Measurements from ENCODE around the gene ETV1.

The ETV1 gene

GRCh38 chr7:13894377-13894776 is 95.1 kb downstream of the ETV1 start:
- H3K36me3 ChIP-seq (ENCODE audit: insufficient read depth, low read length), result no peaks in the 10 kb centered on the region
- H4K20me1 ChIP-seq (ENCODE audit: insufficient read depth, low read length, poor library complexity, severe bottlenecking), result no peaks in the 10 kb centered on the region
- H3K4me1 ChIP-seq (ENCODE audit: insufficient read depth, low read length, poor library complexity, severe bottlenecking), result no peaks in the 10 kb centered on the region
- H3K9me3 ChIP-seq (ENCODE audit: insufficient read depth, low read depth, low read length), result no peaks in the 10 kb centered on the region
- no peaks in the 10 kb centered on the region for H3K9me2 ChIP-seq (replicated peaks; ENCODE audit: low read depth, low read length)
- no peak overlapping the region for H3K9ac ChIP-seq (ENCODE audit: low read depth, low read length, poor library complexity, severe bottlenecking)
- no peaks in the 10 kb centered on the region for H3K27me3 ChIP-seq (ENCODE audit: insufficient read depth, low read length, poor library complexity, severe bottlenecking)
- no peak overlapping the region for H2AFZ ChIP-seq (ENCODE audit: low read length)
- H3K4me3 ChIP-seq (ENCODE audit: low read length, poor library complexity, severe bottlenecking), result no peak overlapping the region
- TF ChIP-seq EZH2phosphoT487 (IDR thresholded peaks at IDR 0.05; ENCODE audit: borderline replicate concordance) (no peak), CTCF (conservative IDR thresholded peaks at IDR 0.05; ENCODE audit: low read length) (no peak)
- no peaks in the 10 kb centered on the region for H3F3A ChIP-seq (ENCODE audit: low read depth)
- H3K4me2 ChIP-seq (ENCODE audit: low read depth, low read length, poor library complexity, severe bottlenecking), result no peak overlapping the region
- H3K79me2 ChIP-seq (ENCODE audit: insufficient read depth, low read length), result no peaks in the 10 kb centered on the region

GRCh38 chr7:13890793-13891192 is 98.7 kb downstream of the ETV1 start:
- H3K27me3 ChIP-seq (ENCODE audit: insufficient read depth, low read length, poor library complexity, severe bottlenecking), result no peaks in the 10 kb centered on the region
- no peaks in the 10 kb centered on the region for H3K36me3 ChIP-seq (ENCODE audit: insufficient read depth, low read length)
- H3F3A ChIP-seq (ENCODE audit: low read depth), result no peaks in the 10 kb centered on the region
- no peaks in the 10 kb centered on the region for H3K4me1 ChIP-seq (ENCODE audit: insufficient read depth, low read length, poor library complexity, severe bottlenecking)
- no peaks in the 10 kb centered on the region for H3K9me2 ChIP-seq (replicated peaks; ENCODE audit: low read depth, low read length)
- no peaks in the 10 kb centered on the region for H3K9me3 ChIP-seq (ENCODE audit: insufficient read depth, low read depth, low read length)
- H3K4me3 ChIP-seq (ENCODE audit: low read length, poor library complexity, severe bottlenecking), result no peak overlapping the region
- no peak overlapping the region for H3K4me2 ChIP-seq (ENCODE audit: low read depth, low read length, poor library complexity, severe bottlenecking)
- TF ChIP-seq CTCF (conservative IDR thresholded peaks at IDR 0.05; ENCODE audit: low read length) (no peak), EZH2phosphoT487 (IDR thresholded peaks at IDR 0.05; ENCODE audit: borderline replicate concordance) (no peak)
- no peaks in the 10 kb centered on the region for H3K79me2 ChIP-seq (ENCODE audit: insufficient read depth, low read length)
- no peak overlapping the region for H3K9ac ChIP-seq (ENCODE audit: low read depth, low read length, poor library complexity, severe bottlenecking)
- no peaks in the 10 kb centered on the region for H4K20me1 ChIP-seq (ENCODE audit: insufficient read depth, low read length, poor library complexity, severe bottlenecking)
- no peak overlapping the region for H2AFZ ChIP-seq (ENCODE audit: low read length)

- no peaks in the 10 kb centered on the region for H3K36me3 ChIP-seq (ENCODE audit: insufficient read depth, low read length)
- H3K79me2 ChIP-seq (ENCODE audit: insufficient read depth, low read length), result no peaks in the 10 kb centered on the region
- no peaks in the 10 kb centered on the region for H3K4me1 ChIP-seq (ENCODE audit: insufficient read depth, low read length, poor library complexity, severe bottlenecking)
- TF ChIP-seq CTCF (conservative IDR thresholded peaks at IDR 0.05; ENCODE audit: low read length) (no peak), EZH2phosphoT487 (IDR thresholded peaks at IDR 0.05; ENCODE audit: borderline replicate concordance) (no peak)
- no peaks in the 10 kb centered on the region for H3K9me2 ChIP-seq (replicated peaks; ENCODE audit: low read depth, low read length)
- H3F3A ChIP-seq (ENCODE audit: low read depth), result no peaks in the 10 kb centered on the region
- H3K4me3 ChIP-seq (ENCODE audit: low read length, poor library complexity, severe bottlenecking), result no peak overlapping the region
- no peak overlapping the region for H2AFZ ChIP-seq (ENCODE audit: low read length)
- H3K4me2 ChIP-seq (ENCODE audit: low read depth, low read length, poor library complexity, severe bottlenecking), result no peak overlapping the region
- no peaks in the 10 kb centered on the region for H4K20me1 ChIP-seq (ENCODE audit: insufficient read depth, low read length, poor library complexity, severe bottlenecking)
- no peaks in the 10 kb centered on the region for H3K27me3 ChIP-seq (ENCODE audit: insufficient read depth, low read length, poor library complexity, severe bottlenecking)
- no peaks in the 10 kb centered on the region for H3K9me3 ChIP-seq (ENCODE audit: insufficient read depth, low read depth, low read length)
- H3K9ac ChIP-seq (ENCODE audit: low read depth, low read length, poor library complexity, severe bottlenecking), result no peak overlapping the region
Measured at GRCh38 chr7:13886356-13886755, 103.1 kb downstream of the ETV1 start.
